Measurements from ENCODE around the gene FBXO3.
A peak's percentile ranks its signal among the peaks of the same experiment; 100 is the strongest.
"Not testable (repeated sequence)": the region's sequence is repeated elsewhere in the genome, so short reads cannot be mapped to it uniquely, and the experiment has no call there.

Gene FBXO3, protein sequence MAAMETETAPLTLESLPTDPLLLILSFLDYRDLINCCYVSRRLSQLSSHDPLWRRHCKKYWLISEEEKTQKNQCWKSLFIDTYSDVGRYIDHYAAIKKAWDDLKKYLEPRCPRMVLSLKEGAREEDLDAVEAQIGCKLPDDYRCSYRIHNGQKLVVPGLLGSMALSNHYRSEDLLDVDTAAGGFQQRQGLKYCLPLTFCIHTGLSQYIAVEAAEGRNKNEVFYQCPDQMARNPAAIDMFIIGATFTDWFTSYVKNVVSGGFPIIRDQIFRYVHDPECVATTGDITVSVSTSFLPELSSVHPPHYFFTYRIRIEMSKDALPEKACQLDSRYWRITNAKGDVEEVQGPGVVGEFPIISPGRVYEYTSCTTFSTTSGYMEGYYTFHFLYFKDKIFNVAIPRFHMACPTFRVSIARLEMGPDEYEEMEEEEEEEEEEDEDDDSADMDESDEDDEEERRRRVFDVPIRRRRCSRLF
- 112 reads per million, percentile 84 among the genes with 10 or more reads in this experiment for total RNA-seq

DNA sequence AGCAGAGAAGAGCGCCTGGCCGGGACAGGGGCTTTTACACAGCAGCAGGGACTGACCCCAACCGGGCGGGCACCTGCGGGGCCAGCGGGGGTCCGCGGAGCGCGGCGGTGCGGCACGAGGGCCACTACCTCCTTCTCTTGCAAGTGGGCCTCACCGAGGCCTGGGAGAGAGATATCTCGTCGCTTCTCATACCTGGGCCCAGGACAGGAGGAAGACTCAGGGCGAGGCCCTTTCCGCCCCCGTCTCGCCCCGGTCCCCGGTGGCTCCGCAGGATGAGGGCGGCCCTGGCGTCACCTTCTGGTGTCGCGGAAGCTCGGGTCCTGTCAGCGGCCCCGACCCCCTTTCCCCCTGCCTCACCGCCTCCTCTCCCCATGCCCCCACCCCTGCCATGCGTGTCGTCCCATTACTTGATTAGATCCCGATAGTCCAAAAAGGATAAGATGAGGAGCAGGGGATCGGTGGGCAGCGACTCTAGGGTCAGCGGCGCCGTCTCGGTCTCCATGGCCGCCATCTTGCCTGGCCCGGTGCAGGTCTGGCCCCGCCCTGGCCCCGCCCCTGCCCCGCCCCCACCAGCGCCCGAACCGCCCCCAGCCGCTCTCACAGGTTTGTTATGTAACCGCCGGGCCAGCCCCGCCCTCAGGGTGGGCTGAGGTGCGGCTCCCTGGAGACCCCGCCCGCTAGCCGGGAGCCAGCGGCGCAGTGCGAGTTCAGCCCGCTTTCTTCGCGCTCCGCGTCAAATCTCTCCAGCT, at the start of gene FBXO3:
Gene FBXO3 (minus strand): TSS at position 534 of the 749 bp plus-strand sequence. CDS start 23 bp downstream, at position 511.
- DNase-seq, result peak; percentile 88

DNA sequence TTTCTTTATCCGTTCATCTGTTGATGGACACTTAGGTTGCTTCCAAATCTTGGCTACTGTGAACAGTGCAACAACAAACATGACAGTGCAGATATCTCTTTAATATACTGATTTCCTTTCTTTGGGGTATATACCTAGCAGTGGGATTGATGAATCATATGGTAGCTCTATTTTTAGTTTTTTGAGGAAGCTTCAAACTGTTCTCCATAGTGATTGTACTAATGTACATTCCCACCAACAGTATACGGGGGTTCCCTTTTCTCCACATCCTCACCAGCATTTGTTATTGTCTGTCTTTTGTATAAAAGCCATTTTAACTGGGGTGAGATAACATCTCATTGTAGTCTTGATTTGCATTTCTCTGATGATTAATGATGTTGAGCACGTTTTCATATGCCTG, 48.7 kb upstream of the FBXO3 start:
- not testable (repeated sequence) for DNase-seq

DNA sequence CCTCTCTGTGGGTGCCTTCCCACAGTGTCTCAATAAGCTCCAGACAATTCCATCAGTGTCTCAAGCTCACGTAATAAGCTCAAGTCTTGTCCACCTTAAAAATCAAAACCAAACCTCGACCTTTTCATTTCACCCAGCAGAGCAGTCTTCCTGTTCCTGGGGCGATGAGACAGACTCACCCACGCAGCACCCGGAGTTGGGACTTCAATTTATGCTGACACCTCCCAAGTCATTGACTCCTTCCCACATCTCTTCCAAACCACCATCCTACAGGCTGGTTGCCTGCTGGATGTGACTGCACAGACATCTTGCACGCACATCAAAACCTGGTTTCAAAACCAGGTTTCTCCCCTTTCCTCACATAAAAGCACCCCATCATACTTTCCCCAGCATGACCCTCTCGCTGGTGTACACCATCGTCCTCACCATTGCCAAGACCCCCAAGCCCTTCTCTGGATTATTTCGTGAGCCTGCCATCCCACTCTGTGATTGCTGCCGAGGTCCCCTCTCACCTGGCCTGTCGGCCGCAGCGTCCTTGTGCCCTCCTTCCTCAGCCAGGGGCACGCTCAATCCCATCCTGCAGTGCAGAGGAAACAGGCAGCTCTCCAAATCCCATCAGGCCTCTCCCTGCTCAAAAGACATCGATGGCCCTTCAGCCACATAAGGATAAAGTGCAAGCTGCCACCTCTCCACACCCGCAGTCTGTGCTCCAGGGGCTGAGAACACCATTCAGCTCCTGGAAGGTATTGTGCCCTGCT, 45.1 kb upstream of the FBXO3 start:
- DNase-seq, result no peak

DNA sequence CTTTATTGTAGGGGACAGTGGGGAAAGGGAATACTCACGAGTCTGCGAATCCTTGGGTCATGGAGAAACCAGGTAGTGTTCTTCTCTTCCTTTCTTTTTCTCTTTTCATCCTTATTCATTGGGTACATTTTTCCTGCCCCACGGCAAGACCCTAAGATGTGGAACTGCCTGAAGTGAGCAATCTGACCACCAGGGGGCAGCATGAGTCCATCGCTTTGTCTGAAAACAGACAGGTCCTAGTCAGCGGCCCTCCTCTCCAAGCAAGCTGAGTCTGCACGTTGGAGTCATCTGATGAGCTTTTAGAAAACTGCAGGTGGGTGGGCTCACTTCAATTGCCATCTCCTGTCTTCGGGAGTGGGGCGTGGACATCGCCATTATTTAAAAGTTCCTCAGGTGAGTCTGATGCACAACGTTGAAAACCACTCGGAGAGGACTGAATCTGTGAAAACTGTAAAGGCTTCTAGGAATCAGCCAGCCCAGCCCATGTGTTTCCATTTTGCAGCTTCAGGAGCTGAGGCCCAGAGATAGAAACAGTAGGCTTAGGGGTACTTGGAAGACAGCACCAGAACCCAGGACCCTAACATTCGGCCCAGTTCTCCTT, 34.0 kb upstream of the FBXO3 start:
- peak; percentile 84 for DNase-seq

DNA sequence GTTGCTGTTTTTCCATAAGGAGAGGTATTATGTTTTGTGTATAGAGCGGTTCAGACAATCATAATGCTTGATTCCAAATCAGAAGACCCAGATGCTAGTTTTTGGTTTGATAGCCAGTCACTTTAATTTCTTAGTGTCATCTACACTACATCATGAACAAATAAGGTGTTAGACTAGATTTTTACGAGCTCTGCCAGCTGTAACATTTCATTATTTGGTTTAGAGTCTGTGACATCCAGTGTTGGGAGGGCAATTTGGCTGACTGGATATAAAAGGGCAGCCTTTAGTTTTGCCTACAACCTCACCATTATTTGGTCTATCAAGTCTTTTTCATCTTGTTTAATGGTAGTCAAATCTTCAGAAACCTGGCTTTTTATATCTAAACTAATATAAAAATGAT, 30.2 kb upstream of the FBXO3 start:
- no peak for DNase-seq

DNA sequence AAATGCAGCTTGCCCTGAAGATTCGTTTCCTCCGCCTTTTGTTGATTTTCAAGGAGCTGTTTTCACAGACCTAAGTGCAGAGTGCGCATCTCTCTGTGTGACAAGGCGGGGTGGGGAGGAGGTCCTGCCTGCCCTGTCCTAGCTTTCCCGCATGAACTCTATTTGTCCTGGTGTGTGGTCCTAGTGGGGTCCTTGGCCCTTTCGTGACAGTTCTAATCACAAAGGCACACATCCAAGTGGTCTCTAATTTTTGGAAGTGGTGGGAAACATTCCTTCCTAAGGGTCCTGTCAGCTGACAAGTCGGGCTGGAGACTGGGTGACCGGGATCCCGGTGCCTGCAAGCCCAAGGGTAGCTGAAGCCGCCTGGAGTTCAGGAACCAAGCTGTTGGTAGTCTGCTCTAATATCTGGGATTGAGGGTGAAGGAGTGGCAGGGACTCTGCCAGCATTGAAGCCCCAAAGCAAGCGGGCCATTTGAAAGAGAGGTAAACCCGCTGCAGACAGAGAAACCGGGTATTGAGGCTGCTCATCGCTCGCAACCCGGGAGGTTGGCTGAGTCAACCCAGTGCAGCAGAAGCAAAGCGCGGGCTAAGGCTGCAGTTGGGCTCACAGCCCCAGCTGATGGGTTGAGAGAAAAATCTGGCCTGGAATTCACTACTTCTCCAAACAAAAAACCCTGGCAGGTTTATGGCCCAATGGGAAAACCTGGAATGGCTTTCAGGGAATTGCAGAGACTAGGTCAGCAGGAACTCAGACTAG, 28.1 kb upstream of the FBXO3 start:
- no peak for DNase-seq

DNA sequence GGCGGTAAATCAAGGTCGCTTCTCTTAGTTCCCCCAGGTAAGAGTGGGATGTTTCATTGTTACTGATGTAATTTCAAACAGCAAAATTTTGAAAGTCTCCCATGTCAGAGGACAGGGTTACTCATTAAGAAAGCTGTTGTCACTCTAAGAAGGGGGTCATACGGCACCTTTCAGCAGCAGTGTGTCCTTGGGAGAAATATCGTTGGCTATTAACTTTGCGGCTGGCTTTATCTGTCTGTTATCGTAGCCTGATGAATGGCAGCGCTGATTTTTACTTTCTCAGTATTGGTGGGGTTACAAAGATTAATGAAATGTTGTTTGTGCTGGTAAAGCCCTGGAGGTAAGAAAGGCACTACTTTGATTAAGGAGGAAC, 27.5 kb upstream of the FBXO3 start:
- DNase-seq, result no peak

DNA sequence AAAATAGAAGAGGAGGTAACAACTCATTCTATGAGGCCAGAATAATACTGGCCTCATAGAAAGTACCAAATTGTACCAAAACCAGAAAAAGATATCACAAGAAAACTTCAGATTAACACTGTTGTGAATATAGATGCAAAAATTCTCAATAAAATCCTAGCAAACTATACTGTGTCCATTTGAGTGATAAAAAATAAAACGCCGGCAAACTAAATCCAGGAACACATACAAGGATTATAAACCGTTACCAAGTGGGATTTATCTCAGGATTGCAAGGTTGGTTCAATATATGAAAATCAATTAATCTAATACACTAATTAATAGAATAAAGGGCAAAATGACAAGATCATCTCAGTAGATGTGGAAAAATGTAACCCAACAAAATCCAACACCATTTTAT, 23.6 kb upstream of the FBXO3 start:
- DNase-seq, result no peak

DNA sequence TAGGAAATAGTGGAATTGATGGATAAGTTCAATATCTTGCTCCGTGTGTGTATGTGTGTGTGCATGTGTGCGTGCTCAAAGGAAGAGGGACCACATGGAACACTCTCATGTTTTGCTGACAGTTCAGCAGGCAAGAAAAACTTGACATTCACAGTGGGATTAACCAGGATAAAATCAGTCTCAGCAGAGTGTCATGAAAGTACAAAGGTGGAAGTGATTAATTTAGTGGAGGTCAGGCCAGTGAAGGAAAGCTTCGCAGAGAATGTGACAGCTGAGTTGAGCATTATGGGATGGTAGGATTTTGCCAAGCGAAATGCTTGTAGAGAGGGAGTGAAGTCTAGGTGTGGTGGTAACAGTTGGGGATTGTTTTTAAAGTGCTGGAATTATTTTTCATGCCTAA, 15.7 kb upstream of the FBXO3 start:
- DNase-seq, result no peak

DNA sequence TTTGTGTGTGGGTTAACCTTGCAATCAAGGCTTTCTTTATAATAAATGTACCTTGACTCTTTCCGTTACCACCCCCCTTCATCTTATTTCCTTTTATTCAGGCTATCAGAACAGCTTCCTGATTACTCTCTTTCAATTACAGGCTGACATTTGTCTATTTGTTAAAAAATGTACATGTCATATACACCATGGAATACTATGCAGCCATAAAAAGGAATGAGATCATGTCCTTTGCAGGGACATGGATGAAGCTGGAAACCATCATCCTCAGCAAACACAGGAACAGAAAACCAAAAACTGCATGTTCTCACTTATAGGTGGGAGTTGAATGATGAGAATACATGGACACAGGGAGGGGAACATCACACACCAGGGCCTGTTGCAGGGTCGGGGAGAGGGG, 13.8 kb upstream of the FBXO3 start:
- DNase-seq, result not testable (repeated sequence)

DNA sequence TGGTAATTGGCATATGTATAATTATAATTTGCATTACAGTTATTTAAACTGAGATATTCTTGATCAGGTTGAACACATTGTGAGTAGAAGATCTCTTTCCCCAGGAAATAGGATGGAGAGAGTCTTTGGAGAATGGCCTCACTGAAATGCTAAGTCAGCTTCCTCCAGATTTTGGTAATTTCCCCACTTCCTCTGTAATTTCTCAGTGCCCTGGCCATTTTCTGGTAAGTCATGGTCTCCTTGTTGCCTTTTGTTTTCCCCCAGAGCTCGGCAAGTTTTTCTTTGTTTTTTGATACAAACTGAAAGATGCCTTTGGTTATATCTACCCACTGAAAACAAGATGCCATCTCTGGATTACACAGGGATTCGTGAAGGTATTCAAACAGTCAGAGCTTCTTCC, 12.8 kb upstream of the FBXO3 start:
- no peak for DNase-seq

DNA sequence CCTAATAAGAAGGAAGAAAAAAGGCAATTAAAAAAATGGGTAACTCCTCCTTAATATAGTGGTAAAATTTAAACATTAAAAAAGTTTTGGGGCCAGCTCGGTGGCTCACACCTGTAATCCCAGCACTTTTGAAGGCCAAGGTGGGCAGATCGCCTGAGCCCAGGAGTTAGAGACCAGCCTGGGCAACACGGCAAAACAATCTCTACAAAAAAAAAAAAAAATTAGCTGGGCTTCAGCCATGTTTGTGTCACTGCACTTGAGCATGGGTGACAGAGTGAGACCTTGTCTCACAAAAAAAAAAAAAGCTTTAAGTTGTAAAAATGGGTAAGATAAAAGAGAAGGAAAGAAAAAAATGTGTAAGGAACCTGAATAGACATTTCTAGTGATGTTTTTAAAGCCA, 11.3 kb upstream of the FBXO3 start:
- DNase-seq, result no peak

DNA sequence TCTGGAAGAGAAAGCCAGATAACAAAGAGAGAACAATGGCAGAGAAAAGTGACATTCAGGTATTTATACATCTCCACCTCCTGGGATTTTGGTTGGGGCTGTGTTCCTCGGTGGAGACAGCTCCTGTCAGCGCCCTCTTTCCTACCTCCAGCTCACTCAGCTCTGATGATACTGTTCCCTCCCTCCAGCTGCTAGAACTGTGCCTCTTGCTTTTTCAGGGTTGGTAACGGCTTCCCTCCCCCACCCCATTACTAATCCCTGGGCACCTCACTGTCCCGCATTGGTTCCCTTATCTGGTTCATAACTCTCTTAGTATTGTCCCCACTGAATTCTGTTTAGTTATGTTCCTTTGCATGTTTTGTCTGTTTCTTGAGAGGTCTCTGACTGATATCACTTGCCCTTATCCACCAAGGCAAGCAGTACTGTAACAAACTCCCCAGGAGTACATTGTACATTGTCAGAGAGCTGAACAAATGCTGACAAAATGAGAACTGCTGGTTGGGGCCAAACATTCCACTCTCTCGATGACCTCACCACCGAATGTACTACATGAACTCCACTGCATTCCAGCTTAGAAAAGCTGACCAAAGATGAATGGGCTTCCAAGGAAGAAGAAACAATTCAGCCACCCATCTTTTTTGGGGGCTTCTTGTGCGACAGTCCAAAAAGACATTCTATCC, 5.7 kb upstream of the FBXO3 start:
- no peak for DNase-seq

DNA sequence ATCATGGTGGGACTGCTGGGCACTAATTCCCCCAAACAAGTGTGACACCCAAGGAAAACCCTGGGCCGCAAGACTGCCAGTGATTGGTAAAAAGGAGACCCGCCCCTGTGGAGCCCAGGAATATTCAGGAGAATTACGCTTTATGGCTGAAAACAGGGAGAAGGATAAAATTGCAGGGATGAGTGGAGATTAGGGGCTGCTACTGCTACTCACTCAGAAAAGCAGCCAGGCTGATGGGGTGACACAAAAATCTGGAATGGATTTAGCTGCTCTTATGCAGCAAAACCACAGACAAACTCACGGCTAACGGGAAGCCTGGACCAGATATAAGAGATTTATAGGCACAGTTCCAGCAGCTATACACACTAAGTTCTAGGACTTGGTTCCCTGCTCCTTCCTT, 4.4 kb upstream of the FBXO3 start:
- DNase-seq, result no peak

DNA sequence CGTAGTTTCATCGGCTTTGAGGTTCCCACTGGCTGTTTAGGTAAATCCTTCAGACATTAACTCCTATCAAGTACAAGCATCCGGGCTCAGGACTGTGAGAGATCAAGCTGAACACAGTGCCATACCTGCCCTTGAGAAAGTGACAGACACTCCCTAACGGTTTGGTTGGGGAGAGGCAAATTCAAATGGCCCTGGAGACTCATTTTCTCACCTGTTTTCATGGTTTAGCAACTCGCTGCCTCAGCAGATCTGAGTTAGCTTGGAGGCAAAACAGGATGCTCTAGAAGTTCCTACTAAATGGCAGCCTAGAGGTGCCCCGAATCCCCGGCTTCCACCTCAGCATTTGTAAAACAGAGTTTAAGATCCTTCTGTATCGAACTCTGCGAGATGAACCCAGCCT, 3.6 kb upstream of the FBXO3 start:
- DNase-seq, result no peak

DNA sequence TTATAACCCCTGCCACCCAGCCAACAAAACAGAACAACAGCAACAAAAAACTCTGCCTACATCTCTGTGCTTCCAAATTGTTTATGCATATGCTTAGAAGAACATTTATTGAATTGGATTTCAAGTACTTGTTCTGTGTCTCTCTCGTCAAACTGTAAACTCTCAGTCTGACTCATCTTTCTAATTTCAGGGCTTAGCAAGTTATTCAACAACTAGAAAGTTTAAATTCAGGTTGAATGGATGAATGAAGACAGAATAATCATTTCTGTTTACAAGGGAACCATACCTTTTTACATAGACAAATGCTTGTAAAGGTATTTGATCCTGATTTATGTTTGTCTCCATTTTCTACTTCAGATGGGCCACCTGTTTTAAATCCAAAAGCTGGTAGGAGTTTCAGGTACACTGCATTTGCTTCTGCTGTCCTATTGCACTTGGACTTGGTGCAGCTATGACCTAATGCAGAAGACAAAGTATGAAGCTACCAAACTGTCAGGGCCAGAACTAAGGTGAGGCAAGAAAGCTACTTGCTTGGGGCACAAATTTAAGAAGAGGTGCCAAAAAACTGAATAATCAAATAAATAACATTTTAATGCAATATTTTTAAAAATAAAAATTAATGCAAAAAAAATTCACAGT, 1.6 kb upstream of the FBXO3 start:
- no peak for DNase-seq

DNA sequence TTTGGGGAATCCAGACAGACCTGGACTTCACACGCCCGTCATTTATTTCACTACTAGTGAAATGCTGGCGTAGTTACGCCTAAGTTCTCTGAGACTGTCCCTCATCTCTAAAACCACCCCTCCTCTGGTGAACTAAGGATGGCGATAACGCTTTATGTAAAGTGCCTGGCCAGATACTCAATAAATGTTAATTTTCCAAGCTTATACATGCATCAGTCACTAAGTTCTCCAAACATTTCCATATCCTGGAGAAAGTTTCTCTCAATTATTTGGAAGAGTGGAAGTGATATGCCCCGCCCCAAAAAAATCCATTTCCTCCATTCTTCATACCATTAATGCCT, 1.1 kb upstream of the FBXO3 start:
- DNase-seq, result no peak

DNA sequence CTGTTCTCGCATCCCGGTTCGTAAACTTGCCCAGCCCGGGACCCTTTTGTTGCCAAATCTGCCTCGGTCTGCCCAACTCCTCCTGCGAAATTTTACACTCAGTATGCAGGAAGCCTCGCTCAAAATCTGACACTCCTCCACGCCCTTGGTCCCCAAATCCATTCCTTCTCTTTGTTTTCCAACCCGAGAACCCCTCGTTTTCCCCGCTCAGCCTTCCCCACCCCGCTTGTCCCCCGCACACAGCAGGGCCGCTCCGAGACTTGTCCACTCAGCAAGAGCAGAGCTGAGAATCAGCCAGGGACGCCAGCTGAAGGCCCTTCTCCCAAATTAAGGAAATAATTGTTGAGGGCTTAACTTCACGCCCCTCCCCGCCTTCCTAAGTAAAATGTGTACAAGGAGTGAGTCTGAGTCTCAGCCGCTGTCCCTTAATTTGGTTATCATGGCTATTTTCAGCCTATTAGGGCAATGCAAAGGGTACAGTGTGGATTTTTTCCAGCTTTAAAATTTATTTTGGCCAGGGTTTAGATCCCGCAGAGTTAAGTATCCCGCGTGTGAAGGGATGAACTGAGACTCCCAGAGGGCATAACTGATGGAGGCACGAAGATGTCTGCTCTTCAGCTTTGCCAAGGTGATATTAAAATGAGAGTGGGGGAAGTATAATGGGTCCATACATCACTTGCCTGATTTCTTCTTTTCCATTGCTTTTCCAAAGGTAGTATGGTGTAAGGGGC, 581 bp upstream of the FBXO3 start:
- peak; percentile 8 for DNase-seq

DNA sequence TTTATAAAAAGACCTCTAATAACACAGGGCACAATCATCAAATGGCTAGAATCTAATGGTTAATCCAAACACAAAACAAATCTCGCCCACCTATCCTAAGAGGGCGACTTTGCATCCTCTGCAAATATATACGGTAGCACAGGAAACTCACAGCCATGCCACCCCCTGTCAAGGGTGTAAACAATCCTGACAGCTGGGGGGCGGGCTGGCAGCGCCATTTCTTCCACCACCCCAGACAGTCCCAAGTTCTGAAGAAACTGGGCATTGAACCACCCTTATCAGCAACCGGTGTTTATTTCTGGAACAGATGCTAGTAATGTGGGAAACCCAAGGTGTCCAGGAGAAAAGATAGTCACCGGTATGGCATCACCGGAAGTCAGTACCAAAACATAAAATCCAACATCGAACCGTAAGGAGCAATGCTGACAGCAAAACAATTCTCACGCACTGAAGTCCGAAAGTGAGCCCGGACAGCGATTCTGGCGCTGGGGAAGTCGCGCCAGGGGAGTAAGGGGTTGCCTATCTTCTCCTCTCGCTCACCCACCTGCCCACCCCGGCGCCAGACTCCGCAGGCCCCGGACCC, 825 bp downstream of the FBXO3 start:
- peak; percentile 30 for DNase-seq

DNA sequence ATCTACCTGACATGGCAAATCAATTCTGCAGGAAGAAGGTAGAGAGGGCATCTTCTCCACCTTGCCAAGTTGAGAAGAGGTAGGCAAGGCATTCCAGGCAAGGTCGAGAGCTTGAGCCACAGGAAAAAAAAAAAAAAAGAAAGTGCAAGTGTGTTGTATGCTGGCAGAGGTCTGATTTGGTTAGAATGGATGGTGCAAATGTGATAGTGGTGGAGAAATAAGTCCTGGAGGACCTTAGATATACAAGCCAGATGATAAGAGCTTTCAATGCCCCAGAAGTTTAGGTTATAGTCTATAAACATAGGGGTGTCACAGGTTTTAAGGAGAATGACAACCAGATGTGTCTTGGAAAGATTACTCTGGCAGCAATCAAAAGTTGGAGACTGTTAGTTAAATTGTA, 1.4 kb downstream of the FBXO3 start:
- DNase-seq, result no peak

Measured in effector CD4-positive, alpha-beta T cell (primary cell).